ENCODE results near the gene SLIT3.

Gene SLIT3

GRCh38 chr5:169067751-169068173 is 233.2 kb downstream of the SLIT3 start:
- no peak for DNase-seq

- DNase-seq = no peak
Measured at GRCh38 chr5:169065400-169065799, 235.5 kb downstream of the SLIT3 start.

GRCh38 chr5:169064093-169064492 is 236.8 kb downstream of the SLIT3 start:
- no peak for DNase-seq

GRCh38 chr5:169063316-169063953 is 237.5 kb downstream of the SLIT3 start:
- no peak for DNase-seq

GRCh38 chr5:169062690-169063089 is 238.2 kb downstream of the SLIT3 start:
- DNase-seq = no peak

GRCh38 chr5:169054506-169054905 is 246.4 kb downstream of the SLIT3 start:
- no peak for DNase-seq

GRCh38 chr5:169052207-169052606 is 248.7 kb downstream of the SLIT3 start:
- no peak for DNase-seq

- no peak for DNase-seq
Measured at GRCh38 chr5:169051351-169051750, 249.6 kb downstream of the SLIT3 start.

GRCh38 chr5:169050636-169051035 is 250.3 kb downstream of the SLIT3 start:
- DNase-seq = no peak

GRCh38 chr5:169050146-169050571 is 250.8 kb downstream of the SLIT3 start:
- DNase-seq = no peak

- DNase-seq = no peak
Measured at GRCh38 chr5:169049712-169050111, 251.2 kb downstream of the SLIT3 start.

- DNase-seq = no peak
Measured at GRCh38 chr5:169048181-169049125, 252.5 kb downstream of the SLIT3 start.

- DNase-seq = no peak
Measured at GRCh38 chr5:169044962-169045361, 256.0 kb downstream of the SLIT3 start.

- DNase-seq = no peak
Measured at GRCh38 chr5:169041180-169041579, 259.8 kb downstream of the SLIT3 start.

GRCh38 chr5:169039592-169039991 is 261.3 kb downstream of the SLIT3 start:
- no peak for DNase-seq

GRCh38 chr5:169037466-169037865 is 263.5 kb downstream of the SLIT3 start:
- DNase-seq = no peak

GRCh38 chr5:169036079-169036805 is 264.7 kb downstream of the SLIT3 start:
- no peak for DNase-seq

- DNase-seq = no peak
Measured at GRCh38 chr5:169029661-169030274, 271.2 kb downstream of the SLIT3 start.

- DNase-seq = no peak
Measured at GRCh38 chr5:169029037-169029436, 271.9 kb downstream of the SLIT3 start.

- no peak for DNase-seq
Measured at GRCh38 chr5:169027501-169028061, 273.4 kb downstream of the SLIT3 start.

GRCh38 chr5:169025491-169025890 is 275.4 kb downstream of the SLIT3 start:
- DNase-seq = no peak

GRCh38 chr5:169024421-169024820 is 276.5 kb downstream of the SLIT3 start:
- DNase-seq = no peak

- DNase-seq = no peak
Measured at GRCh38 chr5:169022718-169023117, 278.2 kb downstream of the SLIT3 start.

All from Kasumi-1 (cell line).